Ovary (tissue), 9 donors: Measurements from ENCODE around the gene SHF. TPM values are rescaled to one million over a fixed set of nuclear protein-coding genes. Genes with fewer than 3 reads are reported as not detected.

Experiments
- DNase-seq, 5 donors: peaks; one replicate each; pipeline ENCODE4 v3.0.0-alpha.2; 2019 to 2020
- H3K27ac ChIP-seq, 2 donors: fragments of 200-600 bp; one replicate each; pipeline versions ENCODE4 v1.5.1 to v1.8.0; 2019 to 2022
- H3K27me3 ChIP-seq: fragments of 200-600 bp; one replicate; pipeline ENCODE4 v1.8.0; 2022
- H3K36me3 ChIP-seq: fragments of 200-600 bp; sonication (generic); one replicate; pipeline ENCODE4 v1.5.1; 2019
- H3K4me1 ChIP-seq: one replicate; pipeline ENCODE4 v1.8.1; 2013; ENCODE audit warnings: mild to moderate bottlenecking, moderate library complexity; ENCODE audit not compliant: insufficient read depth
- H3K4me3 ChIP-seq: fragments of 200-600 bp; sonication (generic); one replicate; pipeline ENCODE4 v1.5.1; 2017
- H3K9me3 ChIP-seq, 2 donors: fragments of 200-600 bp in 1 of 2; sonication (generic) in 1 of 2; one replicate each; pipeline versions ENCODE4 v1.5.1 to v1.8.1; 2013 to 2019; ENCODE audit warnings: mild to moderate bottlenecking in 1 of 2, moderate library complexity in 1 of 2
- EP300 ChIP-seq: sonication (generic); formaldehyde crosslinking; IDR thresholded peaks from one replicate; pipeline ENCODE4 v1.6.1; 2017; ENCODE audit warnings: antibody characterized with exemption
- POLR2A ChIP-seq: fragments of 450-650 bp; IDR thresholded peaks from one replicate; pipeline ENCODE4 v1.6.1; 2017; ENCODE audit warnings: antibody characterized with exemption, mild to moderate bottlenecking, moderate library complexity
- WGBS, 3 donors: extraction: QIAGEN DNeasy Blood & Tissue Kit in 1 of 3; methylation state at CpG; one replicate each; pipeline versions ENCODE4 v1.1.5 to v1.1.7; 2013 to 2017; 5-methylcytosine and 5-hydroxymethylcytosine counted together
- intact Hi-C, 4 donors: fragments of 100-400 bp; cut with DNase I; formaldehyde crosslinking; loops; one replicate each; pipeline versions ENCODE4 v1.11.0 to v1.15.1; 2022 to 2023
- polyA plus RNA-seq, 2 donors: library from polyadenylated mRNA; stranded (reverse); fragments of 200-250 nt in 1 of 2; fragments of 350-450 nt in 1 of 2; fragmentation: Illumina TruSeq in 1 of 2; extraction: RNeasy Lipid Tissue Mini Kit (QIAGEN cat#74804) in 1 of 2; gene quantifications; one replicate each; pipeline ENCODE4 v1.2.3, GENCODE V29; 2013 to 2014
- total RNA-seq, 7 donors: library from RNA; depleted of rRNA in 2 of 7; stranded (reverse); fragments of >200 nt in 2 of 7; fragmentation: NEBNext Ultra II Directional in 3 of 7; extraction: Animal tissue kit (Norgen Biotek cat#: 25700) in 3 of 7; gene quantifications; one replicate each; pipeline versions ENCODE4 v1.1.0 to v1.2.4, GENCODE V29; 2016 to 2023
- TF ChIP-seq, protein P1 (sequence below), 3 donors: fragments of 450-650 bp in 2 of 3; fragments of 200-600 bp in 1 of 3; IDR thresholded peaks; one replicate each; pipeline versions ENCODE4 v1.5.1 to v1.8.0; 2016 to 2022; ENCODE audit warnings: antibody characterized with exemption in 3 of 3, mild to moderate bottlenecking in 1 of 3
- donor health status: DM: no; HTN: no; CAD: no; lungs with moderate emphysema.
- donor health status: DM: no; HTN: no; CAD: no.
- donor health status: Bipolar disorder and iron deficiency.
- donor health status: DM: yes; HTN: yes; CAD: no.
- donor health status: DM: no; HTN: no; CAD: no.
- donor health status: DM: yes; HTN: yes; CAD: no.

Gene SHF
- total and polyA plus RNA-seq, 9 donors: 17.5 to 45.3 (median 30.5) TPM

- Histone ChIP-seq H3K4me3 (no peak overlapping the region), H3K27me3 (no peaks in the 10 kb centered on the region), H3K36me3 (no peaks in the 10 kb centered on the region), H3K4me1 (no peaks in the 10 kb centered on the region), H3K27ac (no peak overlapping the region), H3K9me3 (no peaks in the 10 kb centered on the region)
- TF ChIP-seq POLR2A (no peak), EP300 (no peak)
- TF ChIP-seq, protein P1, sequence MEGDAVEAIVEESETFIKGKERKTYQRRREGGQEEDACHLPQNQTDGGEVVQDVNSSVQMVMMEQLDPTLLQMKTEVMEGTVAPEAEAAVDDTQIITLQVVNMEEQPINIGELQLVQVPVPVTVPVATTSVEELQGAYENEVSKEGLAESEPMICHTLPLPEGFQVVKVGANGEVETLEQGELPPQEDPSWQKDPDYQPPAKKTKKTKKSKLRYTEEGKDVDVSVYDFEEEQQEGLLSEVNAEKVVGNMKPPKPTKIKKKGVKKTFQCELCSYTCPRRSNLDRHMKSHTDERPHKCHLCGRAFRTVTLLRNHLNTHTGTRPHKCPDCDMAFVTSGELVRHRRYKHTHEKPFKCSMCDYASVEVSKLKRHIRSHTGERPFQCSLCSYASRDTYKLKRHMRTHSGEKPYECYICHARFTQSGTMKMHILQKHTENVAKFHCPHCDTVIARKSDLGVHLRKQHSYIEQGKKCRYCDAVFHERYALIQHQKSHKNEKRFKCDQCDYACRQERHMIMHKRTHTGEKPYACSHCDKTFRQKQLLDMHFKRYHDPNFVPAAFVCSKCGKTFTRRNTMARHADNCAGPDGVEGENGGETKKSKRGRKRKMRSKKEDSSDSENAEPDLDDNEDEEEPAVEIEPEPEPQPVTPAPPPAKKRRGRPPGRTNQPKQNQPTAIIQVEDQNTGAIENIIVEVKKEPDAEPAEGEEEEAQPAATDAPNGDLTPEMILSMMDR (IDR thresholded peaks at IDR 0.05): no peak
- intact Hi-C loops: no loop called here
- 60 to 82% (median 67%) methylated on average over 6 of the region's 6 CpGs for WGBS, 3 donors
- DNase-seq: no peak
Observed at GRCh38 chr15:45150481-45150880, 37.3 kb downstream of the SHF start.

- H3K9me3 ChIP-seq: no peaks in the 10 kb centered on the region
- no peak overlapping the region for H3K4me3 ChIP-seq
- 77 to 89% (median 80%) methylated on average over 1 of the region's 1 CpG for WGBS, 3 donors
- DNase-seq: no peak
- no peak overlapping the region for H3K27ac ChIP-seq
- no peaks in the 10 kb centered on the region for H3K4me1 ChIP-seq
- no peaks in the 10 kb centered on the region for H3K36me3 ChIP-seq
- intact Hi-C loops: no loop called here
- TF ChIP-seq EP300 (no peak), POLR2A (no peak)
- TF ChIP-seq, protein P1 (IDR thresholded peaks at IDR 0.05): no peak
- H3K27me3 ChIP-seq: no peaks in the 10 kb centered on the region
Observed at GRCh38 chr15:45149060-45149459, 38.7 kb downstream of the SHF start.

DNA sequence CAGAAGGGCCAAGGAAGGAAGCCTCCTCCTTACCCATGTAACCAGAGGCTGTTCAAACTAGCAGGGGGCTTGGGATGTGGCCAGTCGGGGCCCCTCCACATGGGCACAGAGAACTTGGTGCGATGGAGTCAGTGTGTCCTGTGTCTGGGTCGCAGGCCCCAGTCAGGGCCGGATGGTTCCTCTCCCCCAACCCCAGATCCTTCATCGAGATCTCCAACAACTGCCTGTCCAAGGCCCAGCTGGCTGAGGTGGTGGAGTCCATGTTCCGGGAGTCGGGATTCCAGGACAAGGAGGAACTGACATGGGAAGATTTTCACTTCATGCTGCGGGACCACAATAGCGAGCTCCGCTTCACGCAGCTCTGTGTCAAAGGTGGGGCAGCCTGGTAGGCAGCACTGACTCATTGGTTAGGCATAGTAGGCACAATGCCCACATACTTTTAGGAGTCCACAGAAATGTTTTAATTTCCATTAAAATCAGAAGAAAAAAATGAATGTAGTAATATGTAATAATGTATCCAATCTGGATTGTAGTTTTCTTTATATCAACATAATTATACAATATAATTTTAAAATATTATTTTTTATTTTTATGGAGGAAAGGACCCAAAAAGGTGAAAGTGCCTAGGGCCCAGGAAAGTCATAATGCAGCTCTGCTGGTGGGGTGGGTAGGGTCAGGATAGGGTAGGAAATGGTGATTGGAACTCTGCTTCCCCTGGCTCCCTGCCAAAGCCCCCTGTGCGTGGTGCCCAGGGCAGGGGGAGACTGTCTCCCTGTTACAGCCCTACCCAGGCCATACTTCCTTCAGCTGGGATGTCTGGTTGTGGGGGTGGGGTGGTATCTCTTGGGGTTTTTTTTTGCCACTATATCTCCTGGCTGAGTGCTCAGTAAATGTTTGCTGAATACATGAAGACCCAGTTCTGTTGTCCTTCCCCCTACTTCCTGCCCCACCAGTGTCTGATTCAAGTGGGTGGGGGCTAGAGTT, 39.4 kb downstream of the SHF start:
- Histone ChIP-seq H3K27me3 (no peaks in the 10 kb centered on the region), H3K4me1 (no peaks in the 10 kb centered on the region), H3K9me3 (no peaks in the 10 kb centered on the region), H3K27ac (no peak overlapping the region), H3K4me3 (no peak overlapping the region), H3K36me3 (no peaks in the 10 kb centered on the region)
- no peak for DNase-seq
- 79 to 87% (median 84%) methylated on average over 12 of the region's 12 CpGs for WGBS, 3 donors
- intact Hi-C loops: no loop called here
- TF ChIP-seq POLR2A (no peak), EP300 (no peak)
- TF ChIP-seq, protein P1 (IDR thresholded peaks at IDR 0.05): no peak

DNA sequence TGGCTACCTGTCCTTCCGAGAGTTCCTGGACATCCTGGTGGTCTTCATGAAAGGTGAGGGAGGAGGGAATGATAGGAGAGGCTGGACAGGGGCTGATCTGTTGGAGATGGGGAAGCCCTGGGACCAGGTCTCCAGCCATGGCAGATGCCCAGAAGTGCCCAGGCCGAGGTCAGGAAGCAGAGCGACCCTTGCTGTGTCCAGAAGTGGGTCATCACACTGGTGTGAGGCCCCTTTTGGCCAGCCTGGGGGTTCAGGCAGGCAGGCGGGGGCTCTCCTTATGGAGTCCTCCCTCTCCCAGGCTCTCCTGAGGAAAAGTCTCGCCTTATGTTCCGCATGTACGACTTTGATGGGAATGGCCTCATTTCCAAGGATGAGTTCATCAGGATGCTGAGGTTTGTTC, 40.2 kb downstream of the SHF start:
- H3K9me3 ChIP-seq: no peaks in the 10 kb centered on the region
- WGBS, 3 donors: 89 to 98% (median 93%) methylated on average over 6 to 7 of the region's 7 CpGs
- H3K4me1 ChIP-seq: no peaks in the 10 kb centered on the region
- no peaks in the 10 kb centered on the region for H3K36me3 ChIP-seq
- intact Hi-C loops: no loop called here
- TF ChIP-seq POLR2A (no peak), EP300 (no peak)
- TF ChIP-seq, protein P1 (IDR thresholded peaks at IDR 0.05): no peak
- no peaks in the 10 kb centered on the region for H3K27me3 ChIP-seq
- DNase-seq: no peak
- no peak overlapping the region for H3K27ac ChIP-seq
- no peak overlapping the region for H3K4me3 ChIP-seq
